NB4 (cell line): ENCODE results near the gene DCAF11.

ENCODE experiments used
- DNase-seq: peaks from one replicate; pipeline ENCODE4 v3.0.0; 2010; ENCODE audit warnings: low read depth
- H3K4me3 ChIP-seq: one replicate; pipeline ENCODE4 v1.5.1; 2011; ENCODE audit warnings: mild to moderate bottlenecking, low read depth, low read length, moderate library complexity
- CTCF ChIP-seq: IDR thresholded peaks from one replicate; pipeline ENCODE4 v1.5.1; 2012; ENCODE audit warnings: low read depth, low read length
- MAX ChIP-seq: IDR thresholded peaks from 2 replicates; pipeline ENCODE4 v1.6.1; 2011; ENCODE audit warnings: low read depth, low read length
- MYC ChIP-seq: IDR thresholded peaks from 2 replicates; pipeline ENCODE4 v1.6.1; 2011; ENCODE audit warnings: low read depth, low read length
- POLR2A ChIP-seq: IDR thresholded peaks from 2 replicates; pipeline ENCODE4 v1.6.1; 2011; ENCODE audit warnings: mild to moderate bottlenecking; ENCODE audit not compliant: insufficient read length; ENCODE audit errors: extremely low read depth

The DCAF11 gene

GRCh38 chr14:24136684-24137528, 22.3 kb downstream of the DCAF11 start:
- no peak for TF ChIP-seq MYC
- no peak for TF ChIP-seq CTCF
- no peak for TF ChIP-seq MAX
- TF ChIP-seq POLR2A, result no peak
- peak; percentile 17 for DNase-seq
- H3K4me3 ChIP-seq, result peak overlapping the region; percentile 60

GRCh38 chr14:24137529-24138395, 23.2 kb downstream of the DCAF11 start:
- TF ChIP-seq CTCF, result no peak
- TF ChIP-seq MAX, result no peak
- no peak for TF ChIP-seq POLR2A
- TF ChIP-seq MYC, result no peak
- DNase-seq, result no peak
- H3K4me3 ChIP-seq, result peak overlapping the region; percentile 16

GRCh38 chr14:24138396-24139271, 24.1 kb downstream of the DCAF11 start:
- no peak overlapping the region for H3K4me3 ChIP-seq
- no peak for DNase-seq
- TF ChIP-seq POLR2A, result no peak
- no peak for TF ChIP-seq MAX
- no peak for TF ChIP-seq MYC
- no peak for TF ChIP-seq CTCF

GRCh38 chr14:24139272-24139934, 24.8 kb downstream of the DCAF11 start:
- peak overlapping the region; percentile 86 for H3K4me3 ChIP-seq
- no peak for TF ChIP-seq POLR2A
- TF ChIP-seq CTCF, result no peak
- no peak for TF ChIP-seq MAX
- no peak for TF ChIP-seq MYC
- no peak for DNase-seq
